ENCODE data around the gene DSCAM. TPM values are rescaled to one million over a fixed set of nuclear protein-coding genes. Genes with fewer than 3 reads are reported as not detected.

The DSCAM gene
- total RNA-seq, 1 donor from 2014 or later = not detected

DNA sequence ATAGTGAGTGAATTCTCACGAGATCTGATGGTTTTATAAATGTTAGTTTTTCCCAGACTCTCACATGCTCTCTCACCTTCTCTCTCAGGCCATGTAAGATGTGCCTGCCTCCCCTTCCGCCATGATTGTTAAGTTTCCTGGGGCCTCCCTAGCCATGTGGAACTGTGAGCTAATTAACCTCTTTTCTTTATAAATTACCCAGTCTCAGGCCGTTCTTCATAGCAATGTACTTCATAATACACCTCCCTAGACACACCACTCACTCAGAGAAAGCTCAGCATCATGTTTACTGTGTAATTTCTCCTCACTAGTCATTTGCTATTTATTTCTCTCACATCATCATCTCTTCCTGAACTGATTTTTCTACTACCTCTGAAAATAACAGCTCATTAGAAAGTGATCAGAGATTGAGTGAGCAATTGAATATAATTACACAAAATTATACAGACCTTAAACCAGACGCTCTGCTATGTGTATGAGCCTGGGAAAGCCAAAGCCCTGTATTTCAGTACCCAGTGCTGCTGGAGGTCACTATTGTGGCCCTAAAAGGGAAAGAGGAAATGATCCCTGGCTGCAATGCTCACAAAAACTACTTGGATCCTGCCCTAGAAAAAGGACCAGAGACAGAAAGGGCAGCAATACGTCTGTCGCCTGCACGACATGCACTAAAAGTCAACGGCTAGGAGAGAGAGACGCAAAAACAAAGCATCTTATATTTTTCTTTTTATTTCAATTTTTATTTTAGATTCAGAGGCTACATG, 284.5 kb downstream of the DSCAM start:
- DNase-seq (ENCODE audit: extremely low read depth, low read depth, low spot score) = no peak

- DNase-seq (ENCODE audit: extremely low read depth, low read depth, low spot score) = no peak
These were observed 290.5 kb downstream of the DSCAM start for GRCh38 chr21:40556442-40556968.

- no peak for DNase-seq (ENCODE audit: extremely low read depth, low read depth, low spot score)
These were observed 291.9 kb downstream of the DSCAM start for GRCh38 chr21:40555021-40555528.

DNA sequence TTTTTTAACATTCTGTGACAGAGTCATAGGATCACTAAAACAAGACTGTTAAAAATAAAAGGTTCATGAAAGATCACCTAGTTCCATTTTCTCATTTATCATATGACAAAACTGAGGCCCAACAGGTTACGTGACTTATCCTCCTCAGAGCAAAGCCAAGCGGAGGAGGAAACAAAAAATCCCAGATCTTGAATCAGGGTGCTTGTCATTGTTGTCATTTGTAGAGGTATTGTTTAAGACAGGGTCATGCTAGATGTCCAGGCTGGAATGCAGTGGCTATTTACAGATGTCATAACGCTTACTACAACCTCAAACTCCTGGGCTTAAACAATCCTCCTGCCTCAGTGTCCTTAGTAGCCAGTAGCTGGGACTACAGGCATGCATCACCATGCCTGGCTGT, 293.2 kb downstream of the DSCAM start:
- no peak for DNase-seq (ENCODE audit: extremely low read depth, low read depth, low spot score)

DNA sequence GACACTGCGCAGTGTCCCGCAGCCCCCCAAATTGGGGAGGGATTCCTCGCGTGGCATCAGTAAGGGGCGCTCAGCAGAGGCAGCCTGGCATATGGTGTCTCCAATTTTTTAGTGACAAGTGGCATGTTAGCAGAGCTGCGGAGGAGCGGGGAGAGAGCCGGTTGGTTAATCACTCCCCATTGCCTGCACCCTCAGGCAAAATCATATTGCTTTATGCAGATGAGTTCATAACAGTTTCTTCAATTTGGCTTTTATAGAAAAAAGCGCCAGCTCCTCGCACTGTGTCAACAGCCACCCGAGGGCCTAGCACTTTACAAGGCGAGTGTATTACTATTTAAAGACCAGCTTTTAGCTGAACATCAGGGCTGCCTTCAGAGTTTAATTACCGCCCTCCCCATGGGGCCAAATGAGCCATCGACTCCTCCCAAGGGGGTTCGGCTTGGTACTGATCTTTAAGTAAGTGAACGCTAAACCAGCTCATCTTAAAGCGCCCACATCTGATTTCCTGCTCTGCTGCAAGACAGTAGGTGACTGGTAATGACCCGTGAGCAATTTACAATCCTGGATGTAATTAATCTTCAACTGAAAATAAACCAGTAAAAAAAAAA, 298.9 kb downstream of the DSCAM start:
- DNase-seq (ENCODE audit: extremely low read depth, low read depth, low spot score) = no peak

GRCh38 chr21:40546647-40547046, 300.3 kb downstream of the DSCAM start:
- no peak for DNase-seq (ENCODE audit: extremely low read depth, low read depth, low spot score)

- DNase-seq (ENCODE audit: extremely low read depth, low read depth, low spot score) = no peak
These were observed 306.7 kb downstream of the DSCAM start for GRCh38 chr21:40540216-40540615.

DNA sequence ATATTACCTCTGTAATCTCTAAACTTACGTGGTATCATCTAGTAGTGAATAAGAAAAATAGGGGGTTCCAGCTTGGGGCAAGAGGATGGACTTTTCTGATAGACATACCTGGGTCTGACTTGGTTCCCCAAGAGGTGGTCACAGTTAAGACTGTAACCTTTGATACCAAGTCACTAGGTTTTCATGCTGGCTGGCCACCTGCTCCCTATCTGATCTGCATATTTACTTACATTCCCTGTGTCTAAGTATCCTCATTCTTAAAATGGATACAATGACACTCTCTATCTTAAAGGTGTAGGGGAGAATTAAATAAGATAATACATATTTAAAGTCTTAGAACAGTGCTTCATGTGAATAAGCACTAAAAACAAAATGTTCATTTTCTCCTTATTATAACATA, 312.1 kb downstream of the DSCAM start:
- DNase-seq (ENCODE audit: extremely low read depth, low read depth, low spot score) = no peak

DNA sequence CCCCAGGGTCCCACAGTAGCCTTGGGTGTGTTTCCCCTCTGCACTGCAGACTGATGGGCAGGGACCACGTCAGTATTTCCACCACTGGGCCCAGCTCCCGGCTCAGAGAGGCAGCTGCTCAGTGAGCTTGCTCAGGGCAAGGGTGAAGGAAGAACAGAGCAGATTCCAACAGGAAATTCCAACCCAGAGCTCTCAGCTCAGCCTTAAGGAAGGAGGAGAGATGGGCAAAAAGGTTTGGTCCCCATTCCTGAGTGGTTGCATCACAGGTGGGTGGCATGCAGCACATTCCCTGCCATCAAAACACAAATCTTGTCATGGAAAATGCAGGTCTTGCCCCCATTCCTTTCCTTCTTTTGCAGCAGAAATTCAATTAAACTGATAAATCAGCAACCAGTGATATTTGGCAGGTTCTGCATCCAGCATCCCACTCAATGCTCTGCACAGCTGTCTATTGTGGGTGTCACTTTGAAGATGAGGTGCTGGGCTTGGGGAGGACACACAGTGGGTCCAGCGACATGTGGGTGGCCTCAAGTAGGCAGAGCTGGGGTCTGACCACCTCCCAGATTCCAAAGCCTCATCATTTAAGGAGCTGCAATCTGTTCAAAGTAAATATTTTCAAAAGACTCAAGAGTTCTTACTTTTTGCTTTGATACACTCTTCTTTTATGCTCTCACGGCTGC, 315.4 kb downstream of the DSCAM start:
- DNase-seq (ENCODE audit: extremely low read depth, low read depth, low spot score) = no peak

DNA sequence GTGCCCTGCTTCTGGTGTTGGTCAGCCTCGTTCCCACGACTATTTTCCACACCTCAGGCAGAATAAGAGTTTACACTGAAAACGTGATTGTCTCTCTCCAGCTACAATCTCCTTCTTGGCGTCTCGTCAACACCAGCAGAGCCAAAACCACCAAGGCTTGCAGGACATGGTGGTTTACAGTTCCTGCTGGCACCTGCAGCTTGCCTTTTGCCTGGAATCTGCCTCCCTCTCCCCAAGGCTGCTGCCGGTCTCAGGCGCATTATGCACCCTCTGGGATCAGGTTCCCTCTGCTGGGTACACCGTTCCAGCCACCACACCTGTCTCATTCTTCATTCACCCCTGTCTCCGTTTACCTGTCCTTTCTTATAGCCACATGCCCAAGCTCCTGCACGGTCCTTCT, 315.9 kb downstream of the DSCAM start:
- no peak for DNase-seq (ENCODE audit: extremely low read depth, low read depth, low spot score)

DNA sequence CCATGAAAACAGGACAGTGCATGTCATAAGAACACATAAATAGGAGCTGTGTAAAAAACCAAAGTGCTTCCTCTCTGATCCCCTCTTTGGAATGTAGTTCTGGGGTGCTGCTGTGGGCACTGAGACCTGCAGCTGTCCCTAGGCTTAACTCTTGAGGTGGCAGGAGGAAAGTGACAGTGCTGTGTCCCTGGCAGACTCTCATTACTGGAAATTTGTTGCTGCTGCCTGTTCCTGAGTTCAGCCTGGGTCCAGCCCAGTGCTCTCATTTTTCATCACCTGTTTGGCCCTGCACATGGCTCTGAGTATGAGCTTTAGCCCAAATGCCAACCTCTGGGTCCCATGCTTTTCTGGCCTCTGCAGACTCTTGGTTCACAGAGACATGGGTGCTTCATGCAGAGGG, 329.3 kb downstream of the DSCAM start:
- no peak for DNase-seq (ENCODE audit: extremely low read depth, low read depth, low spot score)

DNA sequence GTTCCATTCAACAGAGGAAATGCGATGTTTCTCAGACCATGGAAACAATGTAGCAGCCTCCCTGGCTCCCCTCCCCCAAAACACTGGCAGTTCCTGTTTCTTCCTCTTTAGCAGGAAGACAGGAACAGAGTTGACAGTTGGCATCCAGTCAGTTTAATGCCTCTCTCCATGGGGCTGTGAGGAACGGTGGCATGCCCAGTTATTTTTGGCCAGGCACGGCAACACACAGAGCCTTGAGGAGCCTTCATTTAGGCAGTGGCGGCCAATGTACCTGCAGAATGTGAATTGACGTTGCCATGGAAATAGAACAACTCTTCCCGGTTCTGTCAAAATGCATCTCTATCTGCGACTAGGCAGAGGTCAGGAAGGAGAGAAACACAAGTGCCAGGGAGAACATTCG, 330.6 kb downstream of the DSCAM start:
- no peak for DNase-seq (ENCODE audit: extremely low read depth, low read depth, low spot score)

DNA sequence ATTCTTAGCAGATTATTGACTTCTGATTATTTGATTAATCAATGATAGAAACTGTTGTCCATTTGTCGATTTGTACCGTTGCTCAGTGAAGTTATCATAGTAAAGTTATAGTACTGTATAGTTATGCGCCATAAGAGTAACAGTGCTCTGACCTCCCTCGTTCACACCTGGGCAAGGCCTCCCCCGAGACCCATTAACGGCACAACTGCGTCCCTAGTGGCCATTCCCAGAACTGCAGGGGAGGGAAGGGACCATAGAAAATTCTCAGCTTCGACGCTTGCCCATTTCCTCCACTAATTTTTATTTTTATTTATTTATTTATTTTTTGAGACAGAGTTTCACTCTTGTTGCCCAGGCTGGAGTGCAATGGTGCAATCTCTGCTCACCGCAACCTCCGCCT, 334.4 kb downstream of the DSCAM start:
- DNase-seq (ENCODE audit: extremely low read depth, low read depth, low spot score) = no peak

GRCh38 chr21:40507978-40508377, 339.0 kb downstream of the DSCAM start:
- no peak for DNase-seq (ENCODE audit: extremely low read depth, low read depth, low spot score)

GRCh38 chr21:40505681-40506080, 341.3 kb downstream of the DSCAM start:
- no peak for DNase-seq (ENCODE audit: extremely low read depth, low read depth, low spot score)

DNA sequence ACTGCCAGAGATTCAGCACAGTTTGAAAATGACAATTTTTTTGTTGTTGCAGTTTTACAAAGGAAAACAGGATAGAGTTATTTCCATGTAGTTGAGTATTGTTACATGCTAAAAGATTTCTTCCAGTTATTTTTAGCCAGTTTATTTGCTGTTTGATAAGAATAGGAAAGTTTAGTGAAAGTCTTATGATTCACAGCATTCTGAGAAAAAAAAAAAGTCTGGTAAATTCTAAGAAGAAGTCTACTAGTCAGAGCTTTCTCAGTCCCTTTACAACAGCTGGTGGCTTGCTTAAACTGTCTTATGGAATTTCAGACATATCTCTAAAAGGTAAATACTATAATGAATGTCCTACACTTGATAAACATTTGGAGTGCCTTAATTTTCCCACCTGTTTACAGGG, 341.7 kb downstream of the DSCAM start:
- no peak for DNase-seq (ENCODE audit: extremely low read depth, low read depth, low spot score)

DNA sequence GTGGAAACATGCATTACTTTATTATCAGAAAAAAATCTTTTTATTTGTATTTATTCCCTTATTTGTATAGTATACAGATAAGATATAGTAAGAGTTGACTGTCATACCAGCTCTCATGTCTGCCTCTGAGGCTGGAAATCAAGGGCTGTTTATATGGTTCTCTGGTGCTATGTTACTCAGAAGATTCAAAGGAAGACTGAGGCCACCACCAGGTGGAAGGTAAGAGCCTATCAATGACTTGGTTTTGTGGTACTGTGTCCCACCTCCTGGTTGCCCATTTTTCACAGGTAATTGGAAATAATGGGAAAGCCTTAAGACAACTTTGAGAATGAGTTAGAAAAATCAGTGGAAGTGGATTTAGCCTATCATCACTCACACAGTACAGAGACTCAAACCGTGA, 342.1 kb downstream of the DSCAM start:
- DNase-seq (ENCODE audit: extremely low read depth, low read depth, low spot score) = no peak

- DNase-seq (ENCODE audit: extremely low read depth, low read depth, low spot score) = no peak
These were observed 350.8 kb downstream of the DSCAM start for GRCh38 chr21:40496116-40496515.

GRCh38 chr21:40490408-40490807, 356.6 kb downstream of the DSCAM start:
- DNase-seq (ENCODE audit: extremely low read depth, low read depth, low spot score) = no peak

DNA sequence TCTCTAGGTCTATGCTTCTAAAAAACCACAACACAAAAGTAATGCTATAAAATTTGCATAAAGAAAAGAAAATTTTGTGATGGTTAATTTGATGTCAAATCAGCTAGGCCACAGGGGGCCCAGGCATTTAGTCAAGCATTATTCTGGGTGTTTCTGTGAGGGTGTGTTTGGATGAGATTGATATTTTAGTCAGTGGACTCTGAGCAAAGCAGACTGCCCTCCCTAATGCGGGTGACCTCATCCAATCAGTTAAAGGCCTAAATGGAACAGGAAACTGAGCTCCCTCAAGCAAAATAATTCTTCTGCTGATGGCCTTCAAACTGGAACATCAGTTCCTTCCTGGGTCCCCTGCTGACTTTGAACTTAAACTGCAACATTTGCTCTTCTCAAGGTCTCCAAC, 358.0 kb downstream of the DSCAM start:
- no peak for DNase-seq (ENCODE audit: extremely low read depth, low read depth, low spot score)

- no peak for DNase-seq (ENCODE audit: extremely low read depth, low read depth, low spot score)
These were observed 365.2 kb downstream of the DSCAM start for GRCh38 chr21:40481764-40482163.

DNA sequence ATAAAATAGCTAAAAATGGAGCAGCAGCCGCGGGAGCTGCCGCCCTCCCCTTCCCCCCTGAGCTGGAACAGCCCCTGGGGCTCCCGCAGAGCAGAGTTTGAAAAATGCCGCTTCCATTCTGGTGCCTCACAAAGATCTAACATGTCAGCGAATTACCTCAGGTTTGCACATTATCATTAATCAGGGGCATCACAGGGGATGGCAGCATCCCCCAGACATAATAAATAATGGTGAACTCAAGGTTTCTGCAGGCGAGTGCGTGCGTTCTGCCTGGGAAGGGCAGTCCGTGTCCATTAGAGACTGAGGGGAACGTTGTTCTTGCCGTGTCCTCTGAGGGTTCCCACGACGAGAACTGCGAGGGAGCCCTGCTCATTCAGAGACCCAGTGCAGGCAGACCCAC, 372.4 kb downstream of the DSCAM start:
- DNase-seq (ENCODE audit: extremely low read depth, low read depth, low spot score) = no peak
